ENCODE data around the gene PLEKHA8. TPM values are rescaled to one million over a fixed set of nuclear protein-coding genes. Genes with fewer than 3 reads are reported as not detected.
A peak's percentile ranks its signal among the peaks of the same experiment; 100 is the strongest.

The PLEKHA8 gene
- total and polyA plus RNA-seq, 11 donors: 1.5 to 6.8 (median 4.1) TPM

GRCh38 chr7:30149640-30150272 is 121.5 kb downstream of the PLEKHA8 start:
- H3K4me1 ChIP-seq: peaks cover 0 to 23% (median 15%) of the 10 kb centered on the region in 12 donors
- no peak overlapping the region for H3K4me3 ChIP-seq
- no peak for ATAC-seq
- no peaks in the 10 kb centered on the region for H3K27me3 ChIP-seq
- H3K9me3 ChIP-seq: no peaks in the 10 kb centered on the region
- 93 to 96% (median 96%) methylated on average over 7 of the region's 7 CpGs for WGBS, 4 donors
- TF ChIP-seq POLR2A (IDR thresholded peaks at IDR 0.05) (no peak), CTCF (IDR thresholded peaks at IDR 0.05) (no peak)
- DNase-seq: no peak
- no peak overlapping the region for H3K27ac ChIP-seq
- intact Hi-C loops (cut with DNase I): loop anchor here in 1 of 10 donors (10.0 kb wide), 1 partner anchor 415 kb away; no protein-coding TSS in a partner anchor
- H3K36me3 ChIP-seq: peaks cover 0 to 60% (median 23%) of the 10 kb centered on the region in 9 donors

GRCh38 chr7:30150711-30151110 is 122.5 kb downstream of the PLEKHA8 start:
- no peak overlapping the region for H3K27ac ChIP-seq
- 78 to 89% (median 79%) methylated on average over 7 of the region's 7 CpGs for WGBS, 4 donors
- TF ChIP-seq CTCF (IDR thresholded peaks at IDR 0.05) (no peak), POLR2A (IDR thresholded peaks at IDR 0.05) (no peak)
- intact Hi-C loops (cut with DNase I): loop anchor here in 1 of 10 donors (10.0 kb wide), 1 partner anchor 414 kb away; no protein-coding TSS in a partner anchor
- no peak overlapping the region for H3K4me3 ChIP-seq
- H3K27me3 ChIP-seq: no peaks in the 10 kb centered on the region
- H3K4me1 ChIP-seq: peaks cover 0 to 22% (median 15%) of the 10 kb centered on the region in 12 donors
- DNase-seq (no peak), ATAC-seq (no peak)
- peaks cover 0 to 65% (median 23%) of the 10 kb centered on the region in 9 donors for H3K36me3 ChIP-seq
- no peaks in the 10 kb centered on the region for H3K9me3 ChIP-seq

- Histone ChIP-seq H3K27ac (no peak overlapping the region), H3K9me3 (no peaks in the 10 kb centered on the region), H3K4me3 (no peak overlapping the region), H3K36me3 (peaks cover 0 to 85% (median 18%) of the 10 kb centered on the region in 9 donors), H3K27me3 (no peaks in the 10 kb centered on the region), H3K4me1 (peaks cover 0 to 6% (median 0%) of the 10 kb centered on the region in 12 donors)
- TF ChIP-seq POLR2A (IDR thresholded peaks at IDR 0.05): no peak
- no peak for TF ChIP-seq CTCF (IDR thresholded peaks at IDR 0.05)
- 84 to 90% (median 89%) methylated on average over 9 of the region's 9 CpGs for WGBS, 4 donors
- DNase-seq: no peak
- intact Hi-C loops (cut with DNase I): loop anchor here in 1 of 10 donors (10.0 kb wide), 1 partner anchor 411 kb away; no protein-coding TSS in a partner anchor
- ATAC-seq: no peak
These were observed 125.9 kb downstream of the PLEKHA8 start for GRCh38 chr7:30154111-30154587.

- Histone ChIP-seq H3K36me3 (peaks cover 0 to 85% (median 17%) of the 10 kb centered on the region in 9 donors), H3K4me3 (no peak overlapping the region), H3K9me3 (no peaks in the 10 kb centered on the region), H3K27ac (no peak overlapping the region), H3K4me1 (peaks cover 0 to 17% (median 0%) of the 10 kb centered on the region in 12 donors), H3K27me3 (no peaks in the 10 kb centered on the region)
- DNase-seq (no peak), ATAC-seq (peak in 1 of 4 donors; percentile 30)
- 58 to 84% (median 68%) methylated on average over 8 of the region's 8 CpGs for WGBS, 4 donors
- TF ChIP-seq POLR2A (IDR thresholded peaks at IDR 0.05): no peak
- TF ChIP-seq CTCF (IDR thresholded peaks at IDR 0.05): no peak
- intact Hi-C loops (cut with DNase I): loop anchor here in 1 of 10 donors (10.0 kb wide), 1 partner anchor 409 kb away; no protein-coding TSS in a partner anchor
These were observed 127.3 kb downstream of the PLEKHA8 start for GRCh38 chr7:30155481-30155880.
